Thymus (tissue), 11 donors: ENCODE results near the gene MRPS12. TPM values are rescaled to one million over a fixed set of nuclear protein-coding genes. Genes with fewer than 3 reads are reported as not detected.

Experiments
- DNase-seq, 9 donors: peaks; one replicate each; pipeline ENCODE4 v3.0.0-alpha.2; 2013; ENCODE audit warnings: low spot score in 9 of 9, low read depth in 6 of 9, missing footprints in 1 of 9
- H3K27ac ChIP-seq, 2 donors: one replicate each; pipeline ENCODE4 v1.5.1; 2013; ENCODE audit warnings: control low read depth in 1 of 2, low read depth in 1 of 2, low read length in 1 of 2, mild to moderate bottlenecking in 1 of 2, moderate library complexity in 1 of 2
- H3K27me3 ChIP-seq, 2 donors: one replicate each; pipeline ENCODE4 v1.5.1; 2013; ENCODE audit warnings: low read length in 1 of 2; ENCODE audit not compliant: control insufficient read depth in 2 of 2, insufficient read depth in 1 of 2
- H3K36me3 ChIP-seq, 2 donors: one replicate each; pipeline ENCODE4 v1.5.1; 2013; ENCODE audit warnings: low read length in 1 of 2, mild to moderate bottlenecking in 1 of 2, moderate library complexity in 1 of 2; ENCODE audit not compliant: control insufficient read depth in 2 of 2, insufficient read depth in 2 of 2
- H3K4me1 ChIP-seq, 2 donors: one replicate each; pipeline ENCODE4 v1.5.1; 2013; ENCODE audit warnings: low read length in 2 of 2; ENCODE audit not compliant: control insufficient read depth in 2 of 2, insufficient read depth in 2 of 2
- H3K4me3 ChIP-seq, 2 donors: one replicate each; pipeline ENCODE4 v1.5.1; 2013; ENCODE audit warnings: low read length in 2 of 2, control low read depth in 1 of 2, mild to moderate bottlenecking in 1 of 2
- H3K9me3 ChIP-seq, 2 donors: one replicate each; pipeline ENCODE4 v1.5.1; 2013; ENCODE audit warnings: low read length in 1 of 2, mild to moderate bottlenecking in 1 of 2; ENCODE audit not compliant: control insufficient read depth in 2 of 2, insufficient read depth in 1 of 2
- WGBS: extraction: QIAGEN DNeasy Blood & Tissue Kit; methylation state at CpG from one replicate; pipeline ENCODE4 v1.1.7; 2013; 5-methylcytosine and 5-hydroxymethylcytosine counted together
- polyA plus RNA-seq: library from polyadenylated mRNA; stranded (reverse); fragments of 200-250 nt; gene quantifications from one replicate; pipeline ENCODE4 v1.2.3, GENCODE V29; 2013
- total RNA-seq: library from RNA; stranded (reverse); fragments of 120-200 nt; gene quantifications from one replicate; pipeline ENCODE4 v1.2.4, GENCODE V29; 2013
- donor health status: healthy.

MRPS12 gene
- total and polyA plus RNA-seq, 2 donors: 26.2 to 32.1 TPM

DNA sequence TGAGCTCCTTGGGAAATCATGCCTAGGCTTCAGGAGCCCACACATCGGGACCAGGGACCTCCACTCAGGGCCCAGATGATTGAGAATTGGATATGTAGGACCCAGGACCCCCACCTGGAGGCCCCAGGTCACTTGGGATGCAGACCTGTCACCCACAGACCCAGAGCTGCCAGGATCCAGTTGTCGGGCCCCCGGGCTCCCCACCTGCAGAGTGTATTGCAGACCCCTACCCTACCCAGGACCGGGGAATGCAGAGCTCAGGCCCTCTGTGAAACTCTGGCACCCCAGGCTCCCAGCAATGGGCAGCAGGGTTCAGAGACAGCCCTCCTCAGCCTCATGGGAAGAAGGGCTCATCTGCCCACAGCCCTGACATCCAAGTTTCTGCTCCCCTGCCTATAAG, 25.1 kb upstream of the MRPS12 start:
- no peak overlapping the region for H3K27ac ChIP-seq
- no peak for DNase-seq
- WGBS: 98% methylated on average over 4 of the region's 4 CpGs
- H3K27me3 ChIP-seq: no peaks in the 10 kb centered on the region
- H3K9me3 ChIP-seq: peaks cover 0 to 5% of the 10 kb centered on the region in 2 donors
- peaks cover 0 to 6% of the 10 kb centered on the region in 2 donors for H3K4me1 ChIP-seq
- peaks cover 22 to 36% of the 10 kb centered on the region in 2 donors for H3K36me3 ChIP-seq
- no peak overlapping the region for H3K4me3 ChIP-seq

DNA sequence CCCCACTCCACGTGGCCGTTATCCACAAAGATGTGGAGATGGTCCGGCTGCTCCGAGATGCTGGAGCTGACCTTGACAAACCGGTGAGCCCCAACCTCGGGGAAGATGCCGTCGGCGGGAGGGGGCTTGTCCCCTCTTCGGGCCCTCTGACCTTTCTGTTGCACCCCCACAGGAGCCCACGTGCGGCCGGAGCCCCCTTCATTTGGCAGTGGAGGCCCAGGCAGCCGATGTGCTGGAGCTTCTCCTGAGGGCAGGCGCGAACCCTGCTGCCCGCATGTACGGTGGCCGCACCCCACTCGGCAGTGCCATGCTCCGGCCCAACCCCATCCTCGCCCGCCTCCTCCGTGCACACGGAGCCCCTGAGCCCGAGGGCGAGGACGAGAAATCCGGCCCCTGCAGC, 23.5 kb upstream of the MRPS12 start:
- H3K27ac ChIP-seq: no peak overlapping the region
- peaks cover 0 to 6% of the 10 kb centered on the region in 2 donors for H3K9me3 ChIP-seq
- H3K4me3 ChIP-seq: no peak overlapping the region
- 98% methylated on average over 29 of the region's 29 CpGs for WGBS
- DNase-seq: no peak
- H3K36me3 ChIP-seq: peaks cover 22 to 36% of the 10 kb centered on the region in 2 donors
- H3K4me1 ChIP-seq: peaks cover 0 to 7% of the 10 kb centered on the region in 2 donors
- H3K27me3 ChIP-seq: peaks cover 0 to 14% of the 10 kb centered on the region in 2 donors

DNA sequence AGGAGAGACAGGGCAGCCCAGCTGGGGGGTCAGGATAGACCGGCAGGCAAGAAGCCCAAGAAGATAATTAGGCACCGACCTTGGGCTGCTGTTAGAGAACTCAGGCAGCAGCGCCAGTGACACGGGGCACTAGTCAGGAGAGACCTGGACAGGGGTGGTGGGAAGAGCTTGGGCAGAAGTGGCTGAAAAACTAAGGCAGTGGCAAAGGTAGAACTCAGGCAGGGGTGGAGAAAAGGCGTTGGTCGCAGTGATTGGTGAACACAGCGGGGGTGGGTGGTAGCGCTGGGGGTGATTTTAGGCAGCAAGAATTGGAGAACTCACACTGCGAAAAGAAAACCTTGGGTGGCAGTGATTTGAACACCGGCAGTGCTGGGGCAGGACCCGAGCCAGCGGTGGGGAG, 23.1 kb upstream of the MRPS12 start:
- peaks cover 22 to 36% of the 10 kb centered on the region in 2 donors for H3K36me3 ChIP-seq
- H3K4me3 ChIP-seq: no peak overlapping the region
- peaks cover 0 to 7% of the 10 kb centered on the region in 2 donors for H3K4me1 ChIP-seq
- WGBS: 98% methylated on average over 12 of the region's 12 CpGs
- H3K27ac ChIP-seq: no peak overlapping the region
- peaks cover 0 to 6% of the 10 kb centered on the region in 2 donors for H3K9me3 ChIP-seq
- peaks cover 0 to 18% of the 10 kb centered on the region in 2 donors for H3K27me3 ChIP-seq
- DNase-seq: no peak

DNA sequence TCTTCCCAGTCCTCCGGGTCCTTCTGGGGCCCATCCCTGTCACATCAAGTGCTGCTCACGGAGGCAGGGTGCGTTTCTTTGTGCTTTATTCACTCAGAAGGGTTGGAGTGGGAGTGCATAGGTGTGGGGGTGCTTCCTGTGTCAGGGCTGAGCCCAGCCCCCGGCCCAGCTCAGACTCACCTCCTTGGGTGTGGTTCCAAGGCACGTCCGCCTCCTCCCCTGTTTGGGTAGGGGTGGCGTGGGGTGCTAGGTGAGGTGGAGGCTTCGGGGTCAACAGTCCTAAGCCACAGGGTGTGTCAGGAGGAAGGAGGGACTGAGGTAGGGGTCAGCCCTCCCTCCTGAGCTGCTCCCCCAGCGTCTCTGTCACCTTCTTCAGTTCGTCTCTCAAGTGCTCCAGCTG, 21.8 kb upstream of the MRPS12 start:
- Histone ChIP-seq H3K27ac (no peak overlapping the region), H3K9me3 (peaks cover 0 to 6% of the 10 kb centered on the region in 2 donors), H3K27me3 (peaks cover 0 to 23% of the 10 kb centered on the region in 2 donors), H3K4me3 (no peak overlapping the region), H3K4me1 (peaks cover 0 to 7% of the 10 kb centered on the region in 2 donors), H3K36me3 (peaks cover 22 to 36% of the 10 kb centered on the region in 2 donors)
- WGBS: 87% methylated on average over 10 of the region's 10 CpGs
- peak in 1 of 9 donors; percentile 33 for DNase-seq

DNA sequence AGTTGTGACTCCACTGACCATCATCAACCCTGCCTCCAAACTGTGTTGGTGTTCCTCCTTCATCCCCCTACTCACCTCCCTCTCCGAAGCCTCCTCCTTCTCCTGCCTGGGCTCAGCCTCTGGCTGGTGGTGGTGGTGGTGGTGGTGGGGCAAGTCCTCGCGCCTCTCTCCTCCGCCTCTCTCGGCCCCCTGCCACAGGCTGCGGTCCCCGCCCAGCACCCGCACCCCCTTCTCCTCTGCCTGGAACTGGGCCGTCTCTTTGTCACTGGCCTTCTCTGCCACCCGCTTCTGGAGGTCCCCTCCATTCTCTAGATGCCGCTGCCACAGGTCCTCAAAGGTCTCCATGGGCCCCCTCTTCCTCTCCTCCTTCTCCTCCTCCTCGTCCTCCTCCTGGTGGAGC, 20.3 kb upstream of the MRPS12 start:
- H3K27ac ChIP-seq: no peak overlapping the region
- peaks cover 0 to 23% of the 10 kb centered on the region in 2 donors for H3K27me3 ChIP-seq
- 96% methylated on average over 12 of the region's 12 CpGs for WGBS
- H3K9me3 ChIP-seq: peaks cover 0 to 6% of the 10 kb centered on the region in 2 donors
- no peak for DNase-seq
- no peak overlapping the region for H3K4me3 ChIP-seq
- peaks cover 17 to 24% of the 10 kb centered on the region in 2 donors for H3K36me3 ChIP-seq
- peaks cover 0 to 7% of the 10 kb centered on the region in 2 donors for H3K4me1 ChIP-seq

DNA sequence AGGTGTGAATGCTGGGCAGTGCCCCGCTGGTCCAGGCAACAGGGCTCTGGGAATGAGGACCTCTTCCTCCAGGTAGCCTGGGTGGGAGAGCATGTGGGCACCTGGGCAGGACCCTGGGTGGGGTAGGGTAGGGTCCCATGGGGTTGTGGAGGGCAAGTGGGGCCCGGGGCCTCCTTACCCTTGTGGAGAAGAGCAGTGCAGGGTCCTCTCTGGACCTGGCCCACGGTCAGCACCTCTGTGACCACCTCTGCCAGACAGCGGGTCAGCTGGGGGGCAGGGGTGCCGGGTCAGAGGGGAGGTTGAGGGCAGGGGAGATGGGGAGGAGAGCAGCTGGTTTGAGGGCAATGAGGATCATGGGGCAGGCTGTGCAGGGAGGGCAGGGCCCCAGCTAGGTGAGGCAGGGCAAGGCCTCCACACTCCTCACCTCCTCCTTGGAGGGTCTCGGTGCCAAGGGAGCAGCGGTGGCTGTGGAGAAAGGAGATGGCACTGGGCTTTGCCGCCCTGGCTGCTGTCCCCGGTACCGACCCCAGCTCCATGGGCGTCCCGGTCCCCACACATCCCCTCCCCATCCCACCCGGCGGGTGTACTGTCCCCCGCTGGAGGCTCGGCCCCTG, 19.2 kb upstream of the MRPS12 start:
- 82% methylated on average over 16 of the region's 16 CpGs for WGBS
- DNase-seq: no peak
- peaks cover 0 to 7% of the 10 kb centered on the region in 2 donors for H3K4me1 ChIP-seq
- no peak overlapping the region for H3K4me3 ChIP-seq
- H3K27ac ChIP-seq: no peak overlapping the region
- H3K27me3 ChIP-seq: peaks cover 0 to 23% of the 10 kb centered on the region in 2 donors
- H3K36me3 ChIP-seq: peaks cover 12 to 22% of the 10 kb centered on the region in 2 donors
- peaks cover 0 to 6% of the 10 kb centered on the region in 2 donors for H3K9me3 ChIP-seq

DNA sequence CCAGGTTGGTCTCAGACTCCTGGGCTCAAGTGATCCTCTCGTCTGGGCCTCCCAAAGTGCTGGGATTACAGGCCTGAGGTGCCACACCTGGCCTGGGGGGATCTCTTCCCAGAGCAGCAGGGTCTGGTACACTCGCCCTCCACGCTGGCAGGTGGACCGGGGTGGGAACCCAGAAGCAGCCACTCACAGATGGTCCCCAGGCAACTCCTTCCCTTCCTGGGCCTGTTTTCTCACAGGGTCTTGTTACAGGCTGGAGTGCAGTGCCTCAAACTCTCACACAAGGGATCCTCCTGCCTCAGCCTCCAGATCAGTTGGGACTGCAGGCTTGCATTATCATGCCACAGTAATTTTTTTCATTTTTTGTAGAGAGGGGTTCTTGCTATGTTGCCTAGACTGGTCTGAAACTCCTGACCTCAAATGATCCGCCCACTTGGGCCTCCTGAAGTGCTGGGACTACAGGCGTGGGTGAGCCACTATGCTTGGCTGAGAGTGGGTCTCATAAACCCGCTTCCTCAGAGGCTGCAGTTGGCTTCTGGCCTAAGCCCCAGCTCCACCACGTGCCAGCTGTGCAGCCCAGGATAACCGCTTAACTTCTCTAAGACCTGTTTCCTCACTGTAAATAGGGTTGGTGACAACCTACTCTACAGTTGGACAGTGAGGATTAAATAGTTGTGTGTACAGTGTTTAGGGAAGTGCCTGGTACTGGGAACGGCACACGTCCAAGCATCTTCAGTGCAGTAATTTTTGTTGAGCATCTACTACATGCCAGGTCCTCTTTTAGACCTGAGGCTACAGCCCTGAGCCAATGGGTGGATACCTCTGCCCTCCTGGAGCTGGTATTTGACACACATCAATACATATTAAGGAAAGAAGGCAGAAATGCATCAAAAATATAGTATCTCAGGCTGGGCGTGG, 17.9 kb upstream of the MRPS12 start:
- Histone ChIP-seq H3K27ac (no peak overlapping the region), H3K9me3 (peaks cover 0 to 6% of the 10 kb centered on the region in 2 donors), H3K4me1 (peaks cover 0 to 7% of the 10 kb centered on the region in 2 donors), H3K27me3 (peaks cover 0 to 23% of the 10 kb centered on the region in 2 donors), H3K36me3 (peaks cover 2 to 9% of the 10 kb centered on the region in 2 donors), H3K4me3 (no peak overlapping the region)
- 79% methylated on average over 12 of the region's 12 CpGs for WGBS
- DNase-seq: no peak

DNA sequence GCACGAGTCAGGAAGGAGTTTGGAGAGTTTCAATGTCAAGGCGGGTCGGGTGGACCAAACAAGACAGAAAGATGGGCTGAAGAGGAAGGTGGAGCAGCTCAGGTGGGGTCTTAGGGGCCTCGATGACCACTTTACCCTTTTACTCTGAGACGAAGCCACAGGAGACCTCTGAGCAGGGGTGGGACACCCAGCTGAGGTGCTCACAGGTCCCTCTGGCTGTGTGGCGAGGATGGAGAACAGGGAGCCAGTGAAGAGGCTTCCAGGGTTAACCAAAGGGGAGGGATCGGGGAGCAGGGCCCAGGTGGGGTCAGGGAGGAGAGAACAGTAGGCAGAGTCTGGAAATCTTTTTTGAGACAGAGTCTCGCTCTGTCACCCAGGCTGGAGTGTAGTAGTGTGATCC, 16.8 kb upstream of the MRPS12 start:
- Histone ChIP-seq H3K36me3 (peaks cover 0 to 9% of the 10 kb centered on the region in 2 donors), H3K4me1 (peaks cover 0 to 4% of the 10 kb centered on the region in 2 donors), H3K4me3 (no peak overlapping the region), H3K27me3 (peaks cover 0 to 23% of the 10 kb centered on the region in 2 donors), H3K27ac (no peak overlapping the region), H3K9me3 (peaks cover 0 to 6% of the 10 kb centered on the region in 2 donors)
- DNase-seq: no peak
- WGBS: 97% methylated on average over 8 of the region's 8 CpGs
